Measurements from ENCODE around the gene MPO.
A peak's percentile ranks its signal among the peaks of the same experiment; 100 is the strongest.

The MPO gene

GRCh38 chr17:58306131-58306951 is 25.6 kb upstream of the MPO start:
- no peak for DNase-seq

GRCh38 chr17:58305626-58306025 is 24.9 kb upstream of the MPO start:
- DNase-seq = no peak

GRCh38 chr17:58304750-58305486 is 24.2 kb upstream of the MPO start:
- no peak for DNase-seq

GRCh38 chr17:58303971-58304749 is 23.4 kb upstream of the MPO start:
- DNase-seq = peak; percentile 74

GRCh38 chr17:58302919-58303585 is 22.3 kb upstream of the MPO start:
- no peak for DNase-seq

- no peak for DNase-seq
Measured at GRCh38 chr17:58302171-58302918, 21.6 kb upstream of the MPO start.

GRCh38 chr17:58301504-58302150 is 20.9 kb upstream of the MPO start:
- DNase-seq = no peak

- no peak for DNase-seq
Measured at GRCh38 chr17:58300336-58300735, 19.6 kb upstream of the MPO start.

GRCh38 chr17:58294034-58294433 is 13.3 kb upstream of the MPO start:
- DNase-seq = no peak

- DNase-seq = no peak
Measured at GRCh38 chr17:58291246-58291645, 10.5 kb upstream of the MPO start.

- DNase-seq = no peak
Measured at GRCh38 chr17:58289869-58290268, 9.1 kb upstream of the MPO start.

- no peak for DNase-seq
Measured at GRCh38 chr17:58285422-58285810, 4.7 kb upstream of the MPO start.

- no peak for DNase-seq
Measured at GRCh38 chr17:58284613-58285421, 4.1 kb upstream of the MPO start.

GRCh38 chr17:58283674-58284612 is 3.2 kb upstream of the MPO start:
- no peak for DNase-seq

- no peak for DNase-seq
Measured at GRCh38 chr17:58282442-58282841, 1.7 kb upstream of the MPO start.

GRCh38 chr17:58281511-58282011 is 826 bp upstream of the MPO start:
- no peak for DNase-seq

GRCh38 chr17:58279736-58280479 is 827 bp downstream of the MPO start:
- DNase-seq = no peak

GRCh38 chr17:58279016-58279711 is 1.6 kb downstream of the MPO start:
- no peak for DNase-seq

Data from activated CD4-positive, alpha-beta T cell treated with anti-CD3 and anti-CD28 coated beads, Interleukin-2, Interleukin-6, amounts not matched to agents 100 ng/mL and 50 ng/mL, durations not matched to agents 16 hours and 8 hours (primary cell).